Neural cell (in vitro differentiated cells): ENCODE data around the gene DGKI. TPM values are rescaled to one million over a fixed set of nuclear protein-coding genes. Genes with fewer than 3 reads are reported as not detected.

Source experiments
- H2AFZ ChIP-seq: fragments of 200-600, 300-800 bp; sonication (generic), shearing (Covaris generic); 2 replicates; pipeline ENCODE4 v1.6.0; 2014; ENCODE audit warnings: low read depth, mild to moderate bottlenecking, antibody characterized with exemption, low read length, moderate library complexity
- H3F3A ChIP-seq: fragments of 200-600 bp; shearing (Covaris generic); 2 replicates; pipeline ENCODE4 v1.6.1; 2016; ENCODE audit warnings: mild to moderate bottlenecking, moderate library complexity, mixed read lengths, antibody characterized with exemption, low read length; ENCODE audit not compliant: insufficient read depth, poor library complexity, severe bottlenecking
- H3K27ac ChIP-seq: fragments of 200-600, 300-800 bp; sonication (generic), shearing (Covaris generic); 2 replicates; pipeline ENCODE4 v1.5.1; 2014; ENCODE audit warnings: mild to moderate bottlenecking, low read length, moderate library complexity
- H3K27me3 ChIP-seq: fragments of 300-800, 200-600 bp; sonication (generic), shearing (Covaris generic); 2 replicates; pipeline ENCODE4 v1.6.0; 2014; ENCODE audit warnings: mild to moderate bottlenecking, low read depth, low read length, moderate library complexity; ENCODE audit not compliant: insufficient read depth
- H3K36me3 ChIP-seq: fragments of 300-800, 200-600 bp; sonication (generic), shearing (Covaris generic); 2 replicates; pipeline ENCODE4 v1.5.1; 2014; ENCODE audit warnings: mild to moderate bottlenecking, antibody characterized with exemption, low read length, moderate library complexity; ENCODE audit not compliant: insufficient read depth
- H3K4me2 ChIP-seq: fragments of 300-800, 200-600 bp; sonication (generic), shearing (Covaris generic); 2 replicates; pipeline ENCODE4 v1.6.0; 2014; ENCODE audit warnings: mild to moderate bottlenecking, low read length
- H3K4me3 ChIP-seq: fragments of 300-800, 200-600 bp; sonication (generic), shearing (Covaris generic); 2 replicates; pipeline ENCODE4 v1.5.1; 2014; ENCODE audit warnings: mild to moderate bottlenecking, low read length, moderate library complexity
- H3K79me2 ChIP-seq: fragments of 200-600 bp; shearing (Covaris generic); replicated peaks from 2 replicates; pipeline ENCODE4 v1.6.0; 2014; ENCODE audit warnings: mild to moderate bottlenecking, low read length, moderate library complexity; ENCODE audit not compliant: insufficient read depth
- H3K9ac ChIP-seq: fragments of 300-800, 200-600 bp; sonication (generic), shearing (Covaris generic); 2 replicates; pipeline ENCODE4 v1.6.1; 2016; ENCODE audit warnings: mild to moderate bottlenecking, low read length, mixed read lengths
- H3K9me2 ChIP-seq: fragments of 200-600 bp; shearing (Covaris generic); 2 replicates; pipeline ENCODE4 v1.6.1; 2016; ENCODE audit warnings: mild to moderate bottlenecking, low read length, mixed read lengths; ENCODE audit not compliant: insufficient read depth
- H3K9me3 ChIP-seq: fragments of 200-600, 300-800 bp; sonication (generic), shearing (Covaris generic); 2 replicates; pipeline ENCODE4 v1.6.1; 2016; ENCODE audit warnings: mild to moderate bottlenecking, mixed run types, low read length, moderate library complexity, mixed read lengths
- H4K20me1 ChIP-seq: fragments of 200-600 bp; shearing (Covaris generic); 2 replicates; pipeline ENCODE4 v1.6.1; 2016; ENCODE audit warnings: mild to moderate bottlenecking, mixed run types; ENCODE audit not compliant: insufficient read depth
- CTCF ChIP-seq: fragments of 450-650 bp; IDR thresholded peaks from 2 replicates; pipeline ENCODE4 v1.5.1; 2014; ENCODE audit warnings: antibody characterized with exemption, mild to moderate bottlenecking, moderate library complexity; ENCODE audit not compliant: poor library complexity, severe bottlenecking
- EP300 ChIP-seq: fragments of 450-650 bp; conservative IDR thresholded peaks from 2 replicates; pipeline ENCODE4 v1.6.1; 2014; ENCODE audit warnings: antibody characterized with exemption, mild to moderate bottlenecking, moderate library complexity; ENCODE audit not compliant: poor library complexity, severe bottlenecking
- EZH2 ChIP-seq: fragments of 200-600, 300-800 bp; shearing (Covaris generic), sonication (generic); IDR thresholded peaks from 2 replicates; pipeline ENCODE4 v1.6.1; 2014; ENCODE audit warnings: antibody characterized with exemption, low read length, borderline replicate concordance, mild to moderate bottlenecking; ENCODE audit not compliant: insufficient read depth, poor library complexity, severe bottlenecking
- MXI1 ChIP-seq: fragments of 450-650 bp; conservative IDR thresholded peaks from 2 replicates; pipeline ENCODE4 v1.6.1; 2014; ENCODE audit warnings: antibody characterized with exemption, mild to moderate bottlenecking; ENCODE audit not compliant: poor library complexity, severe bottlenecking
- POLR2AphosphoS5 ChIP-seq: IDR thresholded peaks from 2 replicates; pipeline ENCODE4 v1.6.1; 2012
- RAD21 ChIP-seq: fragments of 450-650 bp; conservative IDR thresholded peaks from 2 replicates; pipeline ENCODE4 v1.6.1; 2014; ENCODE audit warnings: antibody characterized with exemption, mild to moderate bottlenecking, moderate library complexity
- REST ChIP-seq: IDR thresholded peaks from 2 replicates; pipeline ENCODE4 v1.6.1; 2012; ENCODE audit warnings: borderline replicate concordance
- SMC3 ChIP-seq: fragments of 450-650 bp; conservative IDR thresholded peaks from 2 replicates; pipeline ENCODE4 v1.6.1; 2014; ENCODE audit warnings: antibody characterized with exemption, mild to moderate bottlenecking, moderate library complexity; ENCODE audit not compliant: poor library complexity
- TAF1 ChIP-seq: IDR thresholded peaks from 2 replicates; pipeline ENCODE4 v1.6.1; 2012; ENCODE audit warnings: low read depth
- polyA plus RNA-seq: library from polyadenylated mRNA; depleted of rRNA; stranded (reverse); fragments of >200 nt; gene quantifications from 2 replicates; pipeline ENCODE4 v1.2.3, GENCODE V29; 2014

The DGKI gene
- polyA plus RNA-seq, 1 donor from 2014 or later = 15.8 TPM

- H3K9ac ChIP-seq = no peak overlapping the region
- no peaks in the 10 kb centered on the region for H4K20me1 ChIP-seq
- H3K4me3 ChIP-seq = peak overlapping the region; percentile 9
- H3K27me3 ChIP-seq = no peaks in the 10 kb centered on the region
- no peaks in the 10 kb centered on the region for H3K79me2 ChIP-seq
- no peak overlapping the region for H3K4me2 ChIP-seq
- TF ChIP-seq TAF1 = no peak
- TF ChIP-seq EP300 = peak; percentile 96
- no peak for TF ChIP-seq SMC3
- peak; percentile 98 for TF ChIP-seq POLR2AphosphoS5
- no peak for TF ChIP-seq RAD21
- TF ChIP-seq MXI1 = peak; percentile 38
- TF ChIP-seq CTCF = no peak
- peak; percentile 67 for TF ChIP-seq REST
- no peak for TF ChIP-seq EZH2
- no peaks in the 10 kb centered on the region for H3K36me3 ChIP-seq
- no peak overlapping the region for H2AFZ ChIP-seq
- H3K9me2 ChIP-seq = no peaks in the 10 kb centered on the region
- H3F3A ChIP-seq = no peaks in the 10 kb centered on the region
- H3K9me3 ChIP-seq = no peaks in the 10 kb centered on the region
- H3K27ac ChIP-seq = peak overlapping the region; percentile 40
Measured at GRCh38 chr7:137668404-137668803, 178.4 kb downstream of the DGKI start.

GRCh38 chr7:137667633-137668387, 179.0 kb downstream of the DGKI start:
- no peaks in the 10 kb centered on the region for H3K9me2 ChIP-seq
- peak overlapping the region; percentile 40 for H3K27ac ChIP-seq
- no peaks in the 10 kb centered on the region for H3K9me3 ChIP-seq
- H3K4me2 ChIP-seq = no peak overlapping the region
- H3K9ac ChIP-seq = no peak overlapping the region
- H2AFZ ChIP-seq = no peak overlapping the region
- H3K27me3 ChIP-seq = no peaks in the 10 kb centered on the region
- peak overlapping the region; percentile 9 for H3K4me3 ChIP-seq
- H3K79me2 ChIP-seq = no peaks in the 10 kb centered on the region
- no peaks in the 10 kb centered on the region for H4K20me1 ChIP-seq
- no peaks in the 10 kb centered on the region for H3F3A ChIP-seq
- H3K36me3 ChIP-seq = no peaks in the 10 kb centered on the region
- no peak for TF ChIP-seq MXI1
- no peak for TF ChIP-seq POLR2AphosphoS5
- TF ChIP-seq RAD21 = no peak
- TF ChIP-seq EP300 = no peak
- no peak for TF ChIP-seq REST
- TF ChIP-seq TAF1 = no peak
- TF ChIP-seq EZH2 = no peak
- no peak for TF ChIP-seq SMC3
- no peak for TF ChIP-seq CTCF
